Measurements from ENCODE around the gene C19orf85.

GRCh38 chr19:55453511-55454260 is 10.9 kb downstream of the C19orf85 start:
- TF ChIP-seq CTCF (IDR thresholded peaks at IDR 0.05): no peak
- TF ChIP-seq POLR2A (IDR thresholded peaks at IDR 0.05): no peak

Data from uterus (tissue), 2 donors.